ENCODE measurements around the gene USP49.

DNA sequence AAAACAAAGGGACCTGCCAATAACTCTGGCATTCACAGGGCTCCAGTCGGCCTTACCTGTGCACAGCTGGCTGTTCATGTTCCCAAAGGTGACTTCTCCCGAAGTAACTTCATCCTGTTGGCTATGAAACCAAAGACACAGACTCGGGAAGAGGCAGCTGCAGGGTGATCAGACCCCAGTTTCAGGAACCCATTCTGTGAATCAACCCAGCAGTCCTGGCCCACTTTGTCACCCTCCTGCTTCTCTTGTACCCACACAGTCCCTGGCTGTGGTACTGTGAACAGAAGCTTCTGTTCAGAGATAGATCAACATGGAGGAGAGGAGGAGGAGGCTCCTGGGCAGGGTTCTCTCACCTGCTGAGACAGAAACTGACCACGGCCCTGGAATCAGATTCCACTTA is 139.3 kb downstream of the USP49 start:
- TF ChIP-seq, protein P1, sequence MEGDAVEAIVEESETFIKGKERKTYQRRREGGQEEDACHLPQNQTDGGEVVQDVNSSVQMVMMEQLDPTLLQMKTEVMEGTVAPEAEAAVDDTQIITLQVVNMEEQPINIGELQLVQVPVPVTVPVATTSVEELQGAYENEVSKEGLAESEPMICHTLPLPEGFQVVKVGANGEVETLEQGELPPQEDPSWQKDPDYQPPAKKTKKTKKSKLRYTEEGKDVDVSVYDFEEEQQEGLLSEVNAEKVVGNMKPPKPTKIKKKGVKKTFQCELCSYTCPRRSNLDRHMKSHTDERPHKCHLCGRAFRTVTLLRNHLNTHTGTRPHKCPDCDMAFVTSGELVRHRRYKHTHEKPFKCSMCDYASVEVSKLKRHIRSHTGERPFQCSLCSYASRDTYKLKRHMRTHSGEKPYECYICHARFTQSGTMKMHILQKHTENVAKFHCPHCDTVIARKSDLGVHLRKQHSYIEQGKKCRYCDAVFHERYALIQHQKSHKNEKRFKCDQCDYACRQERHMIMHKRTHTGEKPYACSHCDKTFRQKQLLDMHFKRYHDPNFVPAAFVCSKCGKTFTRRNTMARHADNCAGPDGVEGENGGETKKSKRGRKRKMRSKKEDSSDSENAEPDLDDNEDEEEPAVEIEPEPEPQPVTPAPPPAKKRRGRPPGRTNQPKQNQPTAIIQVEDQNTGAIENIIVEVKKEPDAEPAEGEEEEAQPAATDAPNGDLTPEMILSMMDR (IDR thresholded peaks at IDR 0.05; ENCODE audit: low read depth, low read length): no peak
- TF ChIP-seq EZH2phosphoT487 (IDR thresholded peaks at IDR 0.05; ENCODE audit: low read depth): no peak
